ENCODE data around the gene C17orf50.

C17orf50 gene

DNA sequence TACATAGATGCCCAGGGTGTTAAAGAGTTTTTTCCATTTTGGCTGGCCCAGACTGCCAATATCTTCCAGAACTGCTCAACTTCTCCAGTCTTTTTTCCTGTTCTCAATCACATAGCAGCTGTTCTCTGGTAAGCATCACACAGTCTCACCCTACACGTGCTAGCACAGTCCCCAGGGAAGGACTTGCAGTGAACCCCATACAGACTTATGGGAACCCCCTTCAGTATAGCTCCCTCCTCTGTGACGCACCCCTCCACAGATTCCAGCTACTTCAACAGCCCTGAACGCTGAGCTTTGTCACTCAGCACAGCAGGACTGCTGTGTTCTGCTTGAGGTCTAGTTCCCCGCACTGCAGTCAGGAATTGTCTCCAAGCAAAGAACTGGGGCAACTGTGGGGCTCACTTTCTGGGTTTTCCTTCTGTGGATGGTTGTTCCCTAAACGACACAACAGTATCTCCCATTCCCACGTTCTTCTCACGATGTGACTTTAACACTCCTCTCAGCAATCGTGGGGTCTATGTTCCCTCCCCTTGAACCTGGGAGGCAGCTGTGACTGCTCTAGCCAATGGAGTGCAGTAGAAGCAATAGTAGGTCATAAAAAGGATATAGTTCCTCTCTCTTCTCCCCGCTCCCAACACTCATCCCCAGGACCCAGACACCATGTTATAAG, 31.1 kb downstream of the C17orf50 start:
- DNase-seq: no peak

DNA sequence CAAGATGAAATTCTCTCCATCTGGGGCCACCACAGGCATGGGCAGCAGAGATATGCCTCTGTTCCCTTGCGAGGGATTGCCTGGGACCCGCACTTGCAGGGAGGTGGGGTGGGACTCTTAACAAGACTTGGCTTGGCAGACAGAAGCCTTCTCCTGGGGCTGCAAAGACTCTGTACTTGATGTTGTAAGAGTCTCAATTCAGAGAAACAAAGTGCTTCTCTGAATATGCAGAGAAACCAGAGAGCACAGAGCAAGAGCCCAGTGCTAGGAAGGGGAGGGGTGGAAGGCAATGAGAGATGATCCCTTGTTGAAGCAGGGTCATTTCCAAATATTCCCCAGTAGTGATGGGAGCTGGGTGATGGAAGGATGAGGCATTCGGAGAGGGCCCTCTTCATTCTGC, 32.6 kb downstream of the C17orf50 start:
- DNase-seq: no peak

GRCh38 chr17:35795007-35795870, 34.6 kb downstream of the C17orf50 start, which contains the start of gene MMP28:
TSS of gene MMP28 (minus strand) at chr17:35795641. CDS start at chr17:35795377, 264 bp downstream.
- peak; percentile 19 for DNase-seq

DNA sequence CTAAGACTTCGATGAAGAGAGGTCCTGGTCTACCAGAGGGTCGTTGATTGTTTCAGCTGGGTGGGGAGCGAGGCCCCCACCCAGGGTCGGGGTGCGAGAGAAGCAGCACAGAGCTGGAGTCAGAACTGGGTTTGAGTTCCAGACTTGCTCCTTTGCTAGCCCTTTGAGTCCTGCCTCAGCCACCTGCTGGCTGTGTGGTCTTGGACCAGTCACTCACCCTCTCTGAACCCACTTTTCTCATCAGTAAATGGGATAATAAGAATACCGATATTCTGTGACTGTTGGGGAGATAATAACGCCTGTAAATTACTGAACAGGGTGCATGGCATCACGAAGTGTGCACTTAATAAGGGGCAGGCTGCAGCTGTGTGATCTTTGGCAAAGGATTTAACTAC, 35.2 kb downstream of the C17orf50 start:
- no peak for DNase-seq

- no peak for DNase-seq
Observed at GRCh38 chr17:35796942-35797341, 36.3 kb downstream of the C17orf50 start.

DNA sequence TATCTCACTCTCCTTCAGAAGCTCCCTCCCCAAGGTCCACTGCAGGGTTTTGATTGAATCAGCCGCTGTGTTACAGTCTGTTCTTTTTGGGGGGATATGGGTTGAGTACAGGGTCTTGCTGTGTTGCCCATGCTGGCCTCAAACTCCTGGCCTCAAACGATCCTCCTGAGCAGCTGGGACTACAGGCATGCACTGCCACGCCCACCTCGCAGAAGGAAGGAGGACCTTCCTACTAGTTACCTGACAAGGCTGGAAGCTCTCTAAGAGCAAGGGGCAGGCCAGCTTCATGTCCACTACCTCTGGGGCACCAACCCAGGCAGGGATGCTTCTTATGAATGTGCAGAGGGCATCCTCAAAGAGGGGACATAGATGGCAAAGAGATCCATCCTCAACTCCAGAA, 36.7 kb downstream of the C17orf50 start:
- DNase-seq: no peak

DNA sequence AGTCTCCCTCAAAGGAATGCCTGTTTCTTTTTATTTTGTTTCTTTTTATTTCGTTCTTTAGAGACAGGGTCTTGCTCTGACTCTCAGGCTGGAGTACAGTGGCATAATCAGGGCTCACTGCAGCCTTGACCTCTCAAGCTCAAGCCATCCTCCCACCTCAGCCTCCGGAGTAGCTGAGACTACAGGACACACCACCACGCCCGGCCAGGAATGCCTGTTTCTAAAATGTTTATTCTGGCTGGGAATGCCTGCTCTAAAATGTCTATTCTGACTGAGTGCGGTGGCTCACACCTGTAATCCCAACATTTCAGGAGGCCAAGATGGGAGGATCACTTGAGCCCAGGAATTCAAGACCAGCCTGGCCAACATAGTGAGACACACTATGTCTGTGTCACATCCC, 37.2 kb downstream of the C17orf50 start:
- DNase-seq: no peak

DNA sequence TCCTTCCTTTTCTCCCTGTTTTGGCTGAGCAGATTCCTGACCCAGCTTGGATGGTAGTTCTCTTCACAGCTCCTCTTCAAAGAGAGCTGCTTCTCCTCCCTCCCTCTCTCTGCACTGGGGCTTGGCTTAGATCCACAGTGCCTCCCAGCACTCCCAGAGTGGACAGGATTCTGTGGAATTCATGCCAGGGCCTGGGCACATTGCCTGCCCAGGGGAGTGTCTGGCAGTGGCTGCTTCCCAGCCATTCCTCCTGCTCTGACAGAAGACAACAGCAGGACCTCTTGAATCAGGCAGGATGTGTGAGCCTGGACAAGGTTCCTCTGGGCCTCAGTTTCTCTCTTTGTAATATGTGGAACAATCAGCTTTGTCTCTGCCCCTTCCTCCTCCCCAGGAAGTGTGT, 39.3 kb downstream of the C17orf50 start:
- no peak for DNase-seq

- no peak for DNase-seq
Observed at GRCh38 chr17:35801583-35802224, 41.0 kb downstream of the C17orf50 start.

- peak; percentile 81 for DNase-seq
Observed at GRCh38 chr17:35804658-35805192, 44.0 kb downstream of the C17orf50 start.

GRCh38 chr17:35807371-35808144, 46.9 kb downstream of the C17orf50 start:
- no peak for DNase-seq

DNA sequence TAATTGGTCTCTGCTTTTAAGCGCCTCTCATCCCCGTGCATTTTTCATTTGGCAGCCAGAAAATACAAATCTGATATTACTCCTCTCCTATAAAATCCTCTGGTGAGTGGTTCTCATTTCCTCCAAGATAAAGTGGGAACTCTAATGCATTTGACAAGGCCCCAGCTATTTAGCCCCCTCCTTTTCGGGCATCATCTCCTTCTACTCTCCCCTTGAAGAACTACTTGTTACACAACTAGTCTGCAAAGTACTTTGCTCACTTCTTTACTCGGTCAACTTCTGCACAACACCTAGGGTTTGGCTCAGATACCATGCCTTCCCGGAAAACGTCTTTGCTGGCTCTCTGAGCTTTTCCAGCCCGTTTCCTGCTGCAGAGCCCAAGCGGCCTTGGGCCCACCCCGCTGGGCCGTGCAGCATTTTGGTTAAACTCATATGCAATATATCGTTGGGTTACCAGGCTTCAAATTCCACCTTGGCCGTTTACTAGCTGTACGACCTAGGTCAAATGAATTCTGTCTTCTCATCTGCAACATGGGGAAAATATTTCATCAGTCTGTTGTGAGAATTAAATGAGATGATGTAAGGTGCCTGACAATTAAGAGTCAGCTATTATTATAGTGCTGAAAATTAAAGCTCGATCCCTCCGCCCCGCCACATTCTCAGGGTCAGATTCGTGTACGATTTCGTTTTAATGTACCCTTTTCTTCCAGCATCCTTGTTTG, 47.7 kb downstream of the C17orf50 start:
- no peak for DNase-seq

- DNase-seq: peak; percentile 98
Observed at GRCh38 chr17:35808962-35809854, 48.5 kb downstream of the C17orf50 start, which contains the start of gene TAF15. TSS of gene TAF15 (plus strand) at chr17:35809484. CDS start at chr17:35809570, 86 bp downstream.

DNA sequence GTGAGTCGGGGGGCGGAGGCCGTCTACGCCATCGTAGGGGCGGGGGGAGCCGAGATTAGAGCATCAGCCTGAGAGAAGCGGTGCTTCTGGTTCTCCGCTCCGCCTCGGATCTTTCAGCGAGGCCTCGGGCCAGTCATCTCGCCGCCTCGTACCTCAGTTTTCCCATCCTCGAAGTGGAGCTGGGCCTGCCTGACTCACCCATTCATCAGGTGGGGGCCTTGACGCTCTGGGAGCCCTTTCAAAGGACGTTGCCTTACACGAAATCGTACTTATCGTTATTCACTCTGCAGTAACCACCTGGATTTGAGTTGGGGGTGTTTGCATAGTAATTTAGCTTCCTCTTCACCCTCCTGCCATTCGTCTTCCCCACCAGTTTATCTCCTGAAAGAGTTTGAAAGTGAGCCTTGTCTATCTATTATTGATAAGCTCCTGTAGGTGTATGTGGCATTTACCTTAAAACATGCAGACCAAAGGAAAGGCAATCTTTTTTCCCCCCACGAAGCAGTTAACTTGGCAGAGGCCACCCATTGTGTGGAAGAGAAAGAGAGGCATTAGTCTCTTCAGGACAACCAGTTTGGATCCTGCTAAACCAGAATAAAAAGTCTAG, 49.3 kb downstream of the C17orf50 start:
- DNase-seq: no peak

- no peak for DNase-seq
Observed at GRCh38 chr17:35811759-35812158, 51.1 kb downstream of the C17orf50 start.

GRCh38 chr17:35812456-35812855, 51.8 kb downstream of the C17orf50 start:
- no peak for DNase-seq

Data from CD4-positive, alpha-beta T cell treated with Interleukin-10 for 1 hour (primary cell).